ENCODE results near the gene MRRF.

Gene MRRF

GRCh38 chr9:122264360-122265148, at the start of gene MRRF, which contains the start of gene RBM18:
Gene MRRF, plus strand, starts transcription at chr9:122264882. Its CDS starts 6,010 bp downstream, at chr9:122270892.
Gene RBM18, minus strand, starts transcription at chr9:122264840. Its CDS starts 3,348 bp downstream, at chr9:122261492.
- peak; percentile 70 for DNase-seq (ENCODE audit: extremely low read depth, low read depth)
- no peak for TF ChIP-seq CTCF (IDR thresholded peaks at IDR 0.05; ENCODE audit: low read depth, low read length)

GRCh38 chr9:122215663-122216062, 49.0 kb upstream of the MRRF start:
- TF ChIP-seq CTCF (IDR thresholded peaks at IDR 0.05; ENCODE audit: low read depth, low read length), result no peak
- no peak for DNase-seq (ENCODE audit: extremely low read depth, low read depth)

- DNase-seq (ENCODE audit: extremely low read depth, low read depth), result no peak
- TF ChIP-seq CTCF (IDR thresholded peaks at IDR 0.05; ENCODE audit: low read depth, low read length), result no peak
Observed at GRCh38 chr9:122216138-122216797, 48.4 kb upstream of the MRRF start.

- no peak for TF ChIP-seq CTCF (IDR thresholded peaks at IDR 0.05; ENCODE audit: low read depth, low read length)
- DNase-seq (ENCODE audit: extremely low read depth, low read depth), result no peak
Observed at GRCh38 chr9:122216798-122217418, 47.8 kb upstream of the MRRF start.

- no peak for TF ChIP-seq CTCF (IDR thresholded peaks at IDR 0.05; ENCODE audit: low read depth, low read length)
- DNase-seq (ENCODE audit: extremely low read depth, low read depth), result no peak
Observed at GRCh38 chr9:122217640-122218039, 47.0 kb upstream of the MRRF start.

GRCh38 chr9:122218071-122218934, 46.4 kb upstream of the MRRF start:
- no peak for DNase-seq (ENCODE audit: extremely low read depth, low read depth)

More at GRCh38 chr9:122218071-122218934, 46.4 kb upstream of the MRRF start:
- no peak for TF ChIP-seq CTCF (IDR thresholded peaks at IDR 0.05; ENCODE audit: low read depth, low read length)
